ENCODE data around the gene JPH3. TPM values are rescaled to one million over a fixed set of nuclear protein-coding genes. Genes with fewer than 3 reads are reported as not detected.

The JPH3 gene
- total RNA-seq, 2 experiments from 2014 or later: not detected

- intact Hi-C loops (cut with DNase I, micrococcal nuclease): no loop called here
- Histone ChIP-seq H3K4me3 (ENCODE audit: low read length) (no peak overlapping the region), H3K36me3 (ENCODE audit: insufficient read depth, low read length) (no peaks in the 10 kb centered on the region), H3K27ac (ENCODE audit: low read depth in 1 of 2, low read length in 2 of 2) (no peak overlapping the region), H3K9me3 (ENCODE audit: control insufficient read depth in 1 of 2, insufficient read depth in 1 of 2, low read length in 2 of 2) (peaks cover 0 to 11% of the 10 kb centered on the region in 2 experiments), H3K27me3 (ENCODE audit: control insufficient read depth in 1 of 2, insufficient read depth in 2 of 2, low read length in 2 of 2) (no peaks in the 10 kb centered on the region), H3K4me1 (ENCODE audit: insufficient read depth, low read length) (no peaks in the 10 kb centered on the region)
- TF ChIP-seq CTCF (IDR thresholded peaks at IDR 0.05): no peak
- Mint-ChIP-seq H3K27me3 (peaks cover 9% of the 10 kb centered on the region), H3K36me3 (ENCODE audit: low read depth) (no peaks in the 10 kb centered on the region), H3K27ac (no peak overlapping the region), H3K4me1 (ENCODE audit: low read depth) (no peaks in the 10 kb centered on the region), H3K4me3 (no peak overlapping the region), H3K9me3 (no peaks in the 10 kb centered on the region)
- DNase-seq: no peak
- ChIA-PET CTCF (no interaction called here), POLR2A (no interaction called here)
- ATAC-seq (ENCODE audit: poor library complexity): no peak
Observed at GRCh38 chr16:87656328-87656727, 54.0 kb downstream of the JPH3 start.

GRCh38 chr16:87657621-87658192 is 55.4 kb downstream of the JPH3 start:
- ATAC-seq (ENCODE audit: poor library complexity): no peak

GRCh38 chr16:87658564-87659225 is 56.4 kb downstream of the JPH3 start:
- Histone ChIP-seq H3K27me3 (ENCODE audit: control insufficient read depth in 1 of 2, insufficient read depth in 2 of 2, low read length in 2 of 2) (no peaks in the 10 kb centered on the region), H3K27ac (ENCODE audit: low read depth in 1 of 2, low read length in 2 of 2) (no peak overlapping the region), H3K9me3 (ENCODE audit: control insufficient read depth in 1 of 2, insufficient read depth in 1 of 2, low read length in 2 of 2) (peaks cover 0 to 19% of the 10 kb centered on the region in 2 experiments), H3K4me3 (ENCODE audit: low read length) (no peak overlapping the region), H3K36me3 (ENCODE audit: insufficient read depth, low read length) (no peaks in the 10 kb centered on the region), H3K4me1 (ENCODE audit: insufficient read depth, low read length) (no peaks in the 10 kb centered on the region)
- TF ChIP-seq CTCF (IDR thresholded peaks at IDR 0.05): no peak
- intact Hi-C loops (cut with DNase I, micrococcal nuclease): no loop called here
- ChIA-PET CTCF (no interaction called here), POLR2A (no interaction called here)
- H3K27me3 Mint-ChIP-seq: peaks cover 20% of the 10 kb centered on the region
- no peaks in the 10 kb centered on the region for H3K9me3 Mint-ChIP-seq
- H3K4me3 Mint-ChIP-seq: no peak overlapping the region
- no peak overlapping the region for H3K27ac Mint-ChIP-seq
- DNase-seq (no peak), ATAC-seq (ENCODE audit: poor library complexity) (no peak)
- H3K36me3 Mint-ChIP-seq (ENCODE audit: low read depth): no peaks in the 10 kb centered on the region
- no peaks in the 10 kb centered on the region for H3K4me1 Mint-ChIP-seq (ENCODE audit: low read depth)

More at GRCh38 chr16:87657621-87658192, 55.4 kb downstream of the JPH3 start:
- ChIA-PET CTCF (no interaction called here), POLR2A (no interaction called here)
- no peak for TF ChIP-seq CTCF (IDR thresholded peaks at IDR 0.05)
- Mint-ChIP-seq H3K36me3 (ENCODE audit: low read depth) (no peaks in the 10 kb centered on the region), H3K27me3 (peaks cover 14% of the 10 kb centered on the region), H3K4me3 (no peak overlapping the region), H3K27ac (no peak overlapping the region), H3K9me3 (no peaks in the 10 kb centered on the region), H3K4me1 (ENCODE audit: low read depth) (no peaks in the 10 kb centered on the region)
- Histone ChIP-seq H3K9me3 (ENCODE audit: control insufficient read depth in 1 of 2, insufficient read depth in 1 of 2, low read length in 2 of 2) (peaks cover 0 to 19% of the 10 kb centered on the region in 2 experiments), H3K4me1 (ENCODE audit: insufficient read depth, low read length) (no peaks in the 10 kb centered on the region), H3K36me3 (ENCODE audit: insufficient read depth, low read length) (no peaks in the 10 kb centered on the region), H3K27me3 (ENCODE audit: control insufficient read depth in 1 of 2, insufficient read depth in 2 of 2, low read length in 2 of 2) (no peaks in the 10 kb centered on the region), H3K27ac (ENCODE audit: low read depth in 1 of 2, low read length in 2 of 2) (no peak overlapping the region), H3K4me3 (ENCODE audit: low read length) (no peak overlapping the region)
- no peak for DNase-seq
- intact Hi-C loops (cut with DNase I, micrococcal nuclease): no loop called here

Measured in CD4-positive, alpha-beta T cell (primary cell).